ENCODE results near the gene CFAP251. TPM values are rescaled to one million over a fixed set of nuclear protein-coding genes. Genes with fewer than 3 reads are reported as not detected.

CFAP251 gene
- total RNA-seq, 1 experiment from 2014 or later: 3.2 TPM

DNA sequence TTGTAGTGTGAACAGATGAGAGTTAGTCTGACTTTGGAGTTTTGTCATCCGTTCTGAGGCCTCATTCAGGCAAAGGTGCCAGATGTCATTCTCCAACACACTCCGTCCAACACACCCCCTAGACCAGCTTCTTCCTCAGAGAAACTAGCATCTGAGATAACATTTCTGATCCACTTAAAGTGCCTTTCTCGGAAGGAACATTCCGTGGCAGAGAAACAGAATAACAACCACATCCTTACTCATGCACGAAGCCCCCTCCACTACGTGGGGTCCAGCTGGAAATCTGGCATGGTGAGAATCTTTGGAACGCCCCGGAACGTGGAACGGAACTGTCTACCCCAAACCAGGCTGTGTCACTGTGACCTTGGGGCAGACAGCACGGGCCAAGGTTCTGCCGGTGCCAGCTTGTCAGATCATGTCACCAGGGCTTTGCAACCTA lies 86.3 kb downstream of the CFAP251 start:
- H3K27ac ChIP-seq (ENCODE audit: low read length): no peak overlapping the region
- no peak overlapping the region for H3K9ac ChIP-seq (ENCODE audit: low read length)
- ChIA-PET POLR2A (ENCODE audit: unreplicated experiment) (no interaction called here), CTCF (no interaction called here)
- H3K9me2 ChIP-seq (replicated peaks; ENCODE audit: low read length): no peaks in the 10 kb centered on the region
- H3K9me3 ChIP-seq (ENCODE audit: low read length): no peaks in the 10 kb centered on the region
- no peak overlapping the region for H3K4me3 ChIP-seq (ENCODE audit: low read length)
- no peaks in the 10 kb centered on the region for H3K79me2 ChIP-seq (ENCODE audit: low read length)
- no peaks in the 10 kb centered on the region for H3K27me3 ChIP-seq (ENCODE audit: low read length)
- intact Hi-C loops (cut with micrococcal nuclease): no loop called here
- no TSS peak for BruUV-seq (replicated peaks)
- ATAC-seq (no peak), DNase-seq (no peak)
- H3K4me1 ChIP-seq (ENCODE audit: insufficient read depth, low read length): no peaks in the 10 kb centered on the region
- TF ChIP-seq, protein P1, sequence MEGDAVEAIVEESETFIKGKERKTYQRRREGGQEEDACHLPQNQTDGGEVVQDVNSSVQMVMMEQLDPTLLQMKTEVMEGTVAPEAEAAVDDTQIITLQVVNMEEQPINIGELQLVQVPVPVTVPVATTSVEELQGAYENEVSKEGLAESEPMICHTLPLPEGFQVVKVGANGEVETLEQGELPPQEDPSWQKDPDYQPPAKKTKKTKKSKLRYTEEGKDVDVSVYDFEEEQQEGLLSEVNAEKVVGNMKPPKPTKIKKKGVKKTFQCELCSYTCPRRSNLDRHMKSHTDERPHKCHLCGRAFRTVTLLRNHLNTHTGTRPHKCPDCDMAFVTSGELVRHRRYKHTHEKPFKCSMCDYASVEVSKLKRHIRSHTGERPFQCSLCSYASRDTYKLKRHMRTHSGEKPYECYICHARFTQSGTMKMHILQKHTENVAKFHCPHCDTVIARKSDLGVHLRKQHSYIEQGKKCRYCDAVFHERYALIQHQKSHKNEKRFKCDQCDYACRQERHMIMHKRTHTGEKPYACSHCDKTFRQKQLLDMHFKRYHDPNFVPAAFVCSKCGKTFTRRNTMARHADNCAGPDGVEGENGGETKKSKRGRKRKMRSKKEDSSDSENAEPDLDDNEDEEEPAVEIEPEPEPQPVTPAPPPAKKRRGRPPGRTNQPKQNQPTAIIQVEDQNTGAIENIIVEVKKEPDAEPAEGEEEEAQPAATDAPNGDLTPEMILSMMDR (conservative IDR thresholded peaks at IDR 0.05; ENCODE audit: low read depth, low read length): no peak
- no peak for TF ChIP-seq EZH2phosphoT487 (IDR thresholded peaks at IDR 0.05; ENCODE audit: borderline replicate concordance, low read length)
- TF ChIP-seq EZH2 (IDR thresholded peaks at IDR 0.05; ENCODE audit: low read length, unreplicated experiment): no peak
- H3F3A ChIP-seq (ENCODE audit: low read length, unreplicated experiment): no peaks in the 10 kb centered on the region
- H2AFZ ChIP-seq (ENCODE audit: low read length): no peak overlapping the region
- no peak overlapping the region for H3K4me2 ChIP-seq (ENCODE audit: low read length)
- H4K20me1 ChIP-seq (ENCODE audit: low read length): no peaks in the 10 kb centered on the region
- H3K36me3 ChIP-seq (ENCODE audit: low read depth, low read length): no peaks in the 10 kb centered on the region

DNA sequence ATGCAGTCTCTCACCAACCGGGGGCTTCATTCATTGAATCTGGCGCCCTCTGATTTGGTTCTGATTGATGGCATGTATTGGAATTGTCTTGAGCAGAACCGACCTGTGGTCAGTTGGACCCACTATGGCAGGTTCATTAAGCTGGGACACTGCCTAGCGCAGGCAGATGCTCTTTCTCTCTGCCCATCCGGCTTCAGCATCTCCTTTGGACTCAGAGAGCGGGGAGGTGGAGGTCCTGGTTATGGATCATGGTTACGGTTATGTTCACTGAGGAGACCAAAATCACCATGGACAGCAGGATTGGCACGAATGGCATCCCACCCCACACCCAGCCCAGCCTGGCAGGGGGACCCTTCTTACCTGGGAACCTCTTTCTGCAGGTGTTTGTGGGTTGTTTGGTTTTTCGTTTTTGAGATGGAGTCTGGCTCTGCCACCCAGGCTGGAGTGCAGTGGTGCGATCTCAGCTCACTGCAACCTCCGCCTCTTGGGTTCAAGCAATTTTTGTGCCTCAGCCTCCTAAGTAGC lies 86.9 kb downstream of the CFAP251 start:
- Histone ChIP-seq H3F3A (ENCODE audit: low read length, unreplicated experiment) (no peaks in the 10 kb centered on the region), H3K9me3 (ENCODE audit: low read length) (no peaks in the 10 kb centered on the region), H3K27ac (ENCODE audit: low read length) (no peak overlapping the region), H2AFZ (ENCODE audit: low read length) (no peak overlapping the region), H4K20me1 (ENCODE audit: low read length) (no peaks in the 10 kb centered on the region), H3K4me1 (ENCODE audit: insufficient read depth, low read length) (no peaks in the 10 kb centered on the region), H3K27me3 (ENCODE audit: low read length) (no peaks in the 10 kb centered on the region), H3K36me3 (ENCODE audit: low read depth, low read length) (no peaks in the 10 kb centered on the region), H3K4me2 (ENCODE audit: low read length) (no peak overlapping the region), H3K4me3 (ENCODE audit: low read length) (no peak overlapping the region), H3K9ac (ENCODE audit: low read length) (no peak overlapping the region), H3K9me2 (replicated peaks; ENCODE audit: low read length) (no peaks in the 10 kb centered on the region), H3K79me2 (ENCODE audit: low read length) (no peaks in the 10 kb centered on the region)
- ATAC-seq (no peak), DNase-seq (no peak)
- TF ChIP-seq, protein P1 (conservative IDR thresholded peaks at IDR 0.05; ENCODE audit: low read depth, low read length): no peak
- TF ChIP-seq EZH2 (IDR thresholded peaks at IDR 0.05; ENCODE audit: low read length, unreplicated experiment) (no peak), EZH2phosphoT487 (IDR thresholded peaks at IDR 0.05; ENCODE audit: borderline replicate concordance, low read length) (no peak)
- intact Hi-C loops (cut with micrococcal nuclease): no loop called here
- ChIA-PET POLR2A (ENCODE audit: unreplicated experiment) (no interaction called here), CTCF (no interaction called here)
- no TSS peak for BruUV-seq (replicated peaks)

DNA sequence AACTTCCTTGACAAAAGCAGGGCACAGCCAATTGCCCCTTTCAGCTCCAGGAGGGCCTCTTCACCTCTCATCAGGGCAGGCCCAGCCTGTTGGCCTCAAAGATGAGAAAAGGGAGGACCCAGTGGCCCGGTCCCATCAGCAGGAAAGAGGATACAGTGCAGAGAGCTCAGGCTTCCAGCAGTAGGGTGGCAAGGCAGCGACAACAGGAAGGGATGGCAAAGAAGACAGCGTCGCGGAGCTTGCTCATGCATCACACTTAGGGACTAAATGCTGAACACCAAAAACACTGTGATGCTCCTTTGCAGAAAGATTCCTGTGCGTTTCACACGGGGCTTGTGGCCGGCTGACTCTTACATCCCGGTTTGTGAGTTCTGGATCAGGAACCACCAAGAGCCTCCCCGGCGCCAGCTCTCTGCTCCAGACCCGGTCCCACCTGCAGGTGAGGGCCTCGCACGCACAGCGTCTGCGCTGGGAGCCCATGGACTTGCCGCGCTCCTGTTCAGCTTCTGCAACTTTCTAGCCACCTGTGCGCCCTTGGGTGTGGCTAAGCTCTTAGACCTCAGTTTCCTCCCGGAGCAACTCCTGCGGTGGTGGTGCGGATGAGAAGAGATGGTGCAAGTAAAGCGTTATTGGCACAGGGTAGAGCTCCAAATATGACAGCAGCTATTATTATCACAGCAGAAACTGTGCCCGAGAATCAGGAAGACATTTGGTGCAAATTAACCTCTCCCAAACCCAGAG lies 88.0 kb downstream of the CFAP251 start:
- Histone ChIP-seq H3K79me2 (ENCODE audit: low read length) (no peaks in the 10 kb centered on the region), H4K20me1 (ENCODE audit: low read length) (no peaks in the 10 kb centered on the region), H3F3A (ENCODE audit: low read length, unreplicated experiment) (no peaks in the 10 kb centered on the region), H3K27me3 (ENCODE audit: low read length) (no peaks in the 10 kb centered on the region), H3K4me1 (ENCODE audit: insufficient read depth, low read length) (no peaks in the 10 kb centered on the region), H3K36me3 (ENCODE audit: low read depth, low read length) (no peaks in the 10 kb centered on the region), H3K9ac (ENCODE audit: low read length) (no peak overlapping the region), H3K9me2 (replicated peaks; ENCODE audit: low read length) (no peaks in the 10 kb centered on the region), H3K4me2 (ENCODE audit: low read length) (no peak overlapping the region), H3K4me3 (ENCODE audit: low read length) (no peak overlapping the region), H2AFZ (ENCODE audit: low read length) (no peak overlapping the region), H3K9me3 (ENCODE audit: low read length) (no peaks in the 10 kb centered on the region), H3K27ac (ENCODE audit: low read length) (no peak overlapping the region)
- no TSS peak for BruUV-seq (replicated peaks)
- ATAC-seq: no peak
- ChIA-PET CTCF (no interaction called here), POLR2A (ENCODE audit: unreplicated experiment) (no interaction called here)
- TF ChIP-seq, protein P1 (conservative IDR thresholded peaks at IDR 0.05; ENCODE audit: low read depth, low read length): no peak
- TF ChIP-seq EZH2phosphoT487 (IDR thresholded peaks at IDR 0.05; ENCODE audit: borderline replicate concordance, low read length) (no peak), EZH2 (IDR thresholded peaks at IDR 0.05; ENCODE audit: low read length, unreplicated experiment) (no peak)
- DNase-seq: no peak
- intact Hi-C loops (cut with micrococcal nuclease): no loop called here
